ENCODE results near the gene CDKAL1. TPM values are rescaled to one million over a fixed set of nuclear protein-coding genes. Genes with fewer than 3 reads are reported as not detected.
"Not testable (repeated sequence)": the region's sequence is repeated elsewhere in the genome, so short reads cannot be mapped to it uniquely, and the experiment has no call there.

The CDKAL1 gene
- total RNA-seq, 1 donor from 2014 or later, result 11.2 TPM

DNA sequence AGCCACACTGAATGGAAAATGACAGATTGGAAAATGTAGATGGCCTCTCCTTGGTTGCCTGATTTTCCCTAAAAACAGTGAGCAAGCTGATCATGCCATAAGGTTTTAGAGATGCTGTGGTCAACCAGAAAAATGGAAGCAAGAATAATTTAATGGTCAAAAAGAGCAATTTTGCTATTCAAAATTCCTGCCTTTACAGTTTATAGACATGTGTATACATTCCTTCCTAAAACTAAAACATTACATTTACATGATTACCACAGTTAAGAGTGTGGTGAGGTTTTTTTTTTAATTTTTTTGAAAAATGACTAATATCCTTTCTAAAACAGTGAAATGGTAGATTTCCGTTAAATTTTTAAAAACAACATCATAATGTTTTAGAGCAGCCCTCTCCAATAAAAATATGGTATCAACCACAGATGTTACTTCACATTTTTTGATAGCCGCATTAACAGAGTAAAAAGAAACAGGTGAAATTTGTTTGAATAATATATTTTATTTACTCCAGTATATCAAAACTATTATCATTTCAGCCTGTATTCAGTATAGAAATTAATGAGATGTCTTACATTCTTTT is 652.3 kb downstream of the CDKAL1 start:
- DNase-seq (ENCODE audit: extremely low read depth, low read depth, low spot score), result no peak

DNA sequence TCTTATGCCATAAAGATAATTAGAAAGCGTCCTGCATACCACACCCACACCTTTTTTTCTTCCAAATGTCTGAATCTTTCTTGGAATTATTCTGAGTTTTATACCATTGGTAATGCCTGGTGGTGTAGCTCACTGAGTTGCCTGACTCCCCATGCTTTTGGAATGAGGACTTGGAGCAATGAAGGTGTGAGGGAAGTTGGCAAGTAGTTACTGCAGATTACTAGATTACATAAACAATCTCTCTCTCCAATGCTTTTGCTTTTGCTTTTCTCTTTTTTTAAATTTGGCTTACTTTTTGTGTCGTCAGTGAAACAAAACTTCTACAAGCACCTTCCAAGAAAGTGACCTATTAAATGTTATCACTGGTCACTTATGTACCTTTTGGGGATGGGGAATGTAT is 653.2 kb downstream of the CDKAL1 start:
- no peak for DNase-seq (ENCODE audit: extremely low read depth, low read depth, low spot score)

DNA sequence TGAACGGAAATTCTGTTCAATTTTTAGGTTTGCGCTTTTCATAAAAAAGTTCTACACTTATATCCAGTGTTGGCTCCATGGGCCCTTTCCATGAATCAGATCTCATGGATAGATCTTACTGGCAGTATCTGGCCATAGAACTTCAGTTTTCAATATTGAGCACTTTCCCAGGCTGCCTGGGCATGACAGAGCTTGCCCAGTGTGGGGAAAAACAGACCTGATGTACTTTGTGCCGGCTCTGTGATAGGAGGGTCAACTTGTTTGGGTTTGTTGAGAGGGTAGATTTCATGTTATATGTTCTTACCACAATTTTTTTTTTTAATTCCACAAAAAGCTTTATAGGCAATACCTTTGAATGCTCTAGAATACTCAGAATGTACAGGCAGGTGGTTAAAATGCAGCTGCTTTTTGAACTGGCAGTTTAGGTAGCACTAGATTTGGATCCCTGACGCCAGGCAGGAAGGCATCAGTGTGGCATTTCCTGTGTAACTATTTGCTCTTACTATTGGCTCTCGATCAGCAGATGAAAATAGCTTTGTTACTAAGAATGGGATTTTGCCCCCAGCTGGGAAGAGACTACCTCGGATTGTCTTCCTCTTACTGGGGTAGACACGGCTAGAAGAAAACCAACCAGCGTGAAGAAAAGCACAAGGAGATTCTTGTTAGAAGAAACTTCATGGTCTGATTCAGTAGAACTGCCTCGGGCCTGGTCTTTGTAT is 654.4 kb downstream of the CDKAL1 start:
- peak; percentile 42 for DNase-seq (ENCODE audit: extremely low read depth, low read depth, low spot score)

DNA sequence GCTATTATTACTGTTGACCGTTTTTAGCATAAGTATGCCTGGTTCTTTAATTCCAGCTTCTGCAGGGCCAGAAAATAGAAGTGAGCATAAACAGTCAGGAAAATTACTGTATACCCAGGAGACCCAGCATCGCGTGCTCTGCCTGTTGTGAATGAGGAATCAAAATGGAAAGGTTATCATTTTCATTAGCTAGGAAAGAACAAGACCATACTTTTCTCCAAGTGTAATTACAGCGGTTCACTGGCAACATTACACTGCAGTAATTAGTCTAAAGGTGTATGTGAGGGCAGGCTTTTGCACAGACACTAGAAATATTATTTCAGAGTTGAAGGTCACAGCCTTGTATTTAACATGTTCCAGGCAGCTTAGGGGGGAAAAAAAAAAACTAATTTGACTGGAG is 655.5 kb downstream of the CDKAL1 start:
- no peak for DNase-seq (ENCODE audit: extremely low read depth, low read depth, low spot score)

DNA sequence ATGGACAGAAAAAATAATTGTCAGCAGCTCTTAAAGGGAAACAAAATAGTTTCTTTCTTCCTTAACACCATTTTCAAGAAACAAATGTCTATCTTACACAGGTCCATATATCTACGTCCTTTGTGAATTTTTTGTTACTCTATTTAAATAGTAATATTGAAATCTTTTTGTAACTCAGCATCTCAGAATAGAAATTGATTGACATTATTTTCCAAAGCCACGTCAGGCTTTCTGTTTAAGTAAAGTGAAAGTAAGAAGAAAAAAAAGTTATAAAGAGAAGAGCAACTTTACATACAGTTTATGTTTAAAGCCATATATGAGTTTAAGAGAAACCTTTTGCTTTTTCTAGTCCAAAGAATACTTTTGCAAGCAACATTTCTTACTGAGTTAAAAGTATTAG is 656.4 kb downstream of the CDKAL1 start:
- no peak for DNase-seq (ENCODE audit: extremely low read depth, low read depth, low spot score)

DNA sequence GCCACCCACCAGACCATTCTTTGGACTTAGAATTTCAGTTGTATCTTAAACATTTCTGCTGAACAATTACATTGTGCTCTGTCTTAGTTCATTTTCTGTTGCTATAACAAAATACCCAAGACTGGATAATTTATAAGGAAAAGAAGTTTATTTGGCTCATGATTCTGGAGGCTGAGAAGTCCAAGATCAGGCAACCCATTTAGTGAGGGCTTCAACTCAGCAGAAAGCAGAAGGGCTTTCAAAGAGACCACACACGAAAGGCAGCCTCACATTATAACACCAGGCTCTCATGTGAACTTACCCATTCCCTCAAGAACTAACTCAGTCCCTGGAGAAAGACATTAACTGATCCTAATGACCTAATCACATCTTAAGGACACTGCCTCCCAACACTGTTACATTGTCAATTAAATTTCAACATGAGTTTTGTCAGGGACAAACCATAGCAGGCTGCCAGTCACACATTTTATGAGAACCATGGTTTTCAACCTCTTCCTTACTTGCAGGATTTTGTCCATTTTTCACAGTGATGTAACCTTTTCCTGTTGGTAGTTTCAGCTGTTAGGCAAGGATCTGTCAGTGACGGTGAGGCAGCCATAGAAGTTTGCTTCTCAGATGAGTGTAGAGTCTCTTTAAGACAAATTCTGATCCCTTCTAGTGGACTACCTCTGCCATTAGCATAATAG is 659.7 kb downstream of the CDKAL1 start:
- DNase-seq (ENCODE audit: extremely low read depth, low read depth, low spot score), result no peak

DNA sequence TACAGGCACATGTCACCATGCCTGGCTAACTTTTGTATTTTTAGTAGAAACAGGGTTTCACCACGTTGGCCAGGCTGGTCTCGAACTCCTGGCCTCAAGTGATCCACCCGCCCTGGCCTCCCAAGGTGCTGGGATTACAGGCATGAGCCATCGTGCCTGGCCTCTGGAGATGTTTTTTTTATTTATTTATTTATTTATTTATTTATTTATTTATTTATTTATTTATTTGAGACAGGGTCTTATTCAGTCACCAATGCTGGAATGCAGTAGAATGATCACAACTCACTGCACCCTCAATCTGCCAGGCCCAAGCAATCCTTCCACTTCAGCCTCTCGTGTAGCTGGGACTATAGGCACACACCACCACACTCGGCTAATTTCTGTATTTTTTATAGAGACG is 661.0 kb downstream of the CDKAL1 start:
- DNase-seq (ENCODE audit: extremely low read depth, low read depth, low spot score), result not testable (repeated sequence)

DNA sequence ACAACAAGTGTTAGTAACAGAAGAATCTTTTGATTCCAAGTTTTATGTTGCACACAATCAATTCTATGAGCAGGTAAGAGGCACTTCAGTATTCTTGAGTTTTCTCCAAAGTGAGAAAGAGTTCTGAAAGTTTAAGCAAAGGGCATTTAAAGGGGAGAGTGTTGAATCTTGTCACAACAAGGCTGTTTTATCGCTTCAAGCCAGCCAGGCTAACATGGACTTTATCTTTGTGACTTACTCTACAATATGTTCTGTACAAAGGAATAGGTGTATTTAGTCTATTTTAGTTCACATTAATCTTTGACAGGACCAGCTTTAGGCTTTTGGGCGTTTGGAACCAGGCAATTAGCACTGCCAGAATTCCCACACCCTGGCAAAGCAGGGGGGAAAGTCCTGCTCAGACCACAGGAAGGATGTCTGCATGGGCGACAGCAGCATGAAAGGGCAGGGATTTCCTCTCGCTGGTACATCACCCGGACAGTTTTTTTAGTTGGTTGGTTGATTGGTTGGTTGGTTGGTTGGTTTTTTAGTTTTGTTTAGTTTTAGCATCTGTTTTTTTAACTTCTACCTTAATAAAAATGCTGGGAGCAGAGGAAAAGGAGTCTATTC is 663.9 kb downstream of the CDKAL1 start:
- no peak for DNase-seq (ENCODE audit: extremely low read depth, low read depth, low spot score)

DNA sequence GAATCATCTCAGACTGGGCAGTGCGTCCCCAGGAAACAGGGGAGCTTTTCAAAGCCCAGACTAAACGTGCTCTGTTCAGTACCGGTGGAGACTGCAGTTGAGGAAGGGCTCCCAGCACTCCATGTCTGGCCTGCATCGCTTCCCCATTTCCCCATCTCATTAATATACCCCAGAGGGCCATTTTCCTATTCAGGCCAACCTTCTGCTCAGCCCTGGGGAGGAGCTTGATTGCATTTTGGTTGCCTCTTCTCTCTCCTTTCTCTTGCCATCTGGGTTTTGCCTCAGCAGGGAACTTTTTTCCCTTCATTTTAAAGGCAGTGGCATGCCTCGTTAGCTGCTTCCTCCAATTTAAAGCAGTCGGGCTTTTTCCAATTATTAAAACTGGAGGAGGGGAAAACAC is 665.0 kb downstream of the CDKAL1 start:
- no peak for DNase-seq (ENCODE audit: extremely low read depth, low read depth, low spot score)

DNA sequence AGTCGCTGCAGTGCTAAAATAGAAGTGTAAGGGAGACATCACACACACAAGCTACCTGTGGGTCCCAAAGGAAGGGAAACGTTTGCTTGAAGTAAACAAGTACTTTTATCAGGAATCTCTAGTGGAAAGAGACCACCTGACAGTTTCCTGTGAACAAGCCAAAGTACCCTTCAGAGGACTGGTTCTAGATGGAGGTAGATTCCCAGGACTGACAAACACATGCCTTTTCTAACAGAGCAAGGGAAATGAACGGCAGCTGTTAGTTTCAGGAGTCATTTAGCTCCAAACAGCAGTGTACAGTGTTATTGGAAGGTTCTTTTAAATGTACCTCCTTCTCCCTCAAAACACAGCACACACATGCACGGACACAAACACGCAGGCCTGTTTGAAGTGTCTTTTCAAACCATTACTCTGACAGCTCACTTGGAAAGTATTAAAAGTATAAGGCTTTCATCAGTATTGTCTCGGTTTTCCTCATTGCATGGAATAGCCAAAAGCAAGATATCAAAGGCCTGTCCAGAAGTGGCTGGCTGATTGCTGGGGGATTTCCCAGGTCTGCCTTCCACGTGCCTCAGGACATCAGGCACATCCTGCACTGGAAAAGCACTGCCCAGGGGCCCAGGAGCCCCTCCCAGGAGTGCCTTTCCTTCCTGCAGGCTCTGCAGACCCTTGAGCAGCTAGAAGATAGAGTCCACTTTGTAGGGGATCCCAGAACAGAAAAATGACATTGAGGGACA is 666.0 kb downstream of the CDKAL1 start:
- no peak for DNase-seq (ENCODE audit: extremely low read depth, low read depth, low spot score)

DNA sequence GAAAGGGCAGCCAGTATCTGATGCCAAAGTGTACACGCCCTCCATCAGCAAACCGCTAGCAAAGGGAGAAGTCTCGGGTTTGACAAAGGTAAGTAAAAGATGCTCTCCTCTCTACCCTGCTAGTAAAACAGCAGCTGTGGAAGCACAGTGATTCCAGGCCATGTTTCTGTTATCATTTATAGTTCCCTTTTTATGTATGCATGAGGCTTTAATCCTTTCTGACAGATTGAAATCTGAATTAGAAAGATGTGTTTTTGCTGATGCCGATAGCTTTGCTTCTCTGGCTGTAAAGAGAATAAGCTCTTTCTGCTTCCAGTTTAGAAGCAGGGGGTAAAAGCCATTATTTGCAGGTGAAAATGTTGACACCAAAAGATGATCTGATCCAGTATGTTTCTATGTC is 666.9 kb downstream of the CDKAL1 start:
- no peak for DNase-seq (ENCODE audit: extremely low read depth, low read depth, low spot score)

DNA sequence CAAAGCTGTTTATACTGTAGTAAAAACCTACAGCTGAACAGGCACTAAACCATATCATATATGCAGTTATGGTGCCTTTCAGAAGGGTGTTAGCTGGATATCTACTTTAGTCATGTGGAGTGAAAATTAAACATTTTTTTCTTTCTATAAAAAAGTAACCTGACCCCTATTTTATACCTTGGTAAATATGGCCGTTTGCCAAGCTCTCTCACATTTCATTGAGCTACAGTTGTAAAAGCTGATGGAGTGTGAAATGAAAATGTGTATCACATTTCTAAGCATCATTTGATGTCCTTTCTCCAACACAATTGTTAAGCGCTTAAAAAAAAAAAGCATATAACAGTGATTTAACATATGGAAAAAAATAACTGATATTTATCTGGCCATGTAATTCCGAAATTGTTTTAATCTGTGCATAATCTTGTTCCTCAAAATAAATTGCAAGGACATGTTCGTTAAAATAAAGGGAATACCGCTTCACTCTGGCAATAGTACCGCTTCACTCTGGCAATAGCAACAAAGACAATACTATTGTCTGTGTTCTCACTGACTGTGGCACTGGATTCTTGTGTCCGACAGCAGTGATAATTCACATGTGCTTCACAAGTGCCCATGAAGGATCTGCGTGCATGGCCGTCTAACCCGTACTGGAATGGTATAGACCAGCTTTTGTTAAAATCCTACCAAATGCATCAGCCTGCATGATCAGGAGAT is 667.5 kb downstream of the CDKAL1 start:
- no peak for DNase-seq (ENCODE audit: extremely low read depth, low read depth, low spot score)

DNA sequence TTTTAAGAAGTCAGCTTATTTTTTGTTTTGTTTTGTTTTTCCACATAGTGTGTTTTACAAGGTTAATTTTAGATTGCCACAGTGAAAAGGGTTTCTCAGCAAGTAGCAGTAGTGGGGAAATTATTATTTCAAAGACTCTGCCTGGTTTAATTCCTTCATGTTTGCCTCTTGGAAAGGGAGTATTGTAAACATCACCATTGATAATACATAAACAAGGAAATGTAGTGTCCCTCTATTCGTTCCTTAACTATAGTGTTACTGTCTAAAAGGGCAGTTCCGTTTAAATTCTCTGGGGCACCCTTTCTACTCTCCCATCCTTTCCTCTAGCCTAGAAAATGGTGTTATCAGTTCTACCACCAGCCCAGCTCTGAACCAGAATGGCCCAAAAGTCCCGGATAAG is 668.3 kb downstream of the CDKAL1 start:
- DNase-seq (ENCODE audit: extremely low read depth, low read depth, low spot score), result no peak

DNA sequence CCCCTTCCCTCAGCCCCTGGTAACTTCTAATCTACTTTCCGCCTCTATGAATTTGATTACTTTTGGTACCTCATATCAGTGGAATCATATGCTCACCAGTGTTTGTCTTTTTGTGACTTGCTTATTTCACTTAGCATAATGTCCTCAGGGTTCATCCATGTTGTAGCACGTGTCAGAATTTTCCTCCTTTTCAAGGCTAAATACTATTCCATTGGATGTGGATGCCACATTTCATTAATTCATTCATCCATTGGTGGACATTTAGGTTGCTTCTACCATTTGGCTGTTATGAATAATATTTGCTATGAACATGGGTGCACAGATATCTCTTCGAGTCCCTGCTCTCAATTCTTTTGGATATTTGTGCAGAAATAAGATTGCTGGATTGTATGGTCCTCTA is 670.7 kb downstream of the CDKAL1 start:
- DNase-seq (ENCODE audit: extremely low read depth, low read depth, low spot score), result no peak

DNA sequence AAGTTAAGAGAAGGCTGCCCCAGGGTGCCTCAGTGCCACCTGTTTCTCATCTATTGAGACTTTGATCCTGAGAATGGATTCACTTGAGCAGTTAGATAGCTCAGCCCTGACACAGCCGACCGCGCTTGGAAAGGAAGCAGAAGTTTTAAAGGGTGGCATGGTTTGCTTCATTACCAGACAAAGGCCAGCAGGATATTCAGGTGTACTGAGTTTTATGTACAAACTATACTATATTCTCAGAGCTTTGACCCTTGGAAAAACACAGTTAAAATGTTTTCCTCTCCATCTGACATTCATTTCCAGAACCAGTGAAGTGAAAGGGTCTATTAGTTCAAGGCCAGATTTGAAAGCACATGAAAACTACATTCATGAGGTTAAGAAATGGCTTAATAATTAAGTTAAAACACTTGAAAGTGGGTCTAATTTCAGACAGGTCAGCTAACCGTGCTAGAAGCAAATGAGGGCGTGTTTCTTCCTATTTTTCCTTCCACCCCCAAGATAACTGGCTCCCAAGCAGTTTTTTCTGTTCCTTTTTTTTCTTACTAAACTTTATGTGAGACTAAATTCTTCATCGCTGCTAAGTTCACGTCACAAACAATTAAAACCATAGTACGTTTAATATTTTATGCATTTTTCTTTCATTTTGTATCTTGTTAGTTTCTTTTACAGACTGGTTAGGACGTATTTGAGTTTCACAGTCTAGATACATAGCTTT is 674.0 kb downstream of the CDKAL1 start:
- no peak for DNase-seq (ENCODE audit: extremely low read depth, low read depth, low spot score)

DNA sequence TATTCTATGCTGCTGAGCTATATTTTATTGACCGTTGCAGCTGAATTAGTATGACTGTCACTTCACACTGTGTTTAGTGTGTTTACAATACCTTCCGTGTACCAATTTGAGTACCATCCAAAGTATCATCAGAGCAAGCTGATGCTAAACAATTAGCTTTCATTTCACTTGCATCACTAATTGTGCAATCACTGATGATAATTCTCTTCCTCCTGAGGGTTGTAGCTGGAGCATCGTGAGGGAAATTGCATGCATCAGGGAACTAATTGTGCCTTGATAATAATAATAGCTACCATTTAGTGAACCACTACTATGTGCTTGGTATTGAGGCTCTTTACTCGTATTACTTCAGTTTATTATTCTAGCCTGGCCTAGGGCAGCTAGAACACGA is 674.5 kb downstream of the CDKAL1 start:
- no peak for DNase-seq (ENCODE audit: extremely low read depth, low read depth, low spot score)

DNA sequence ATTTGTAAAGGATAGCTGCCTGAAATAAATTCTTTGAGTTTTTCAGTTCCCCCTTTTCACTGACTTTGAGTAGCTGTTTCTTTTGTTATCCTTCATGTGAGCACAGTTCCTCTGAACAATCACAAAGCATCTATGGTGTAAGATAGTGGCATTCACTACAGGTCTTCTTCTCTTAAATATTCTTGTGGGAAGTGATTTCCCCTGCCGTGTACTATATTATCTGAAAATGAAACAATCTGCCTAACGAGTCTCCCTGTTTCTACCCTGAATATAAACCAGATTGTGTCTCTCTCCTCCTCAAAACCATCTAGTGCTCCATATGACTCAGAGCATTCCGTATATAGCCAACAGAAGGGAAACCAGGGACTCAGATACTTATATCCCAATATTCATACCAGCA is 679.2 kb downstream of the CDKAL1 start:
- no peak for DNase-seq (ENCODE audit: extremely low read depth, low read depth, low spot score)

DNA sequence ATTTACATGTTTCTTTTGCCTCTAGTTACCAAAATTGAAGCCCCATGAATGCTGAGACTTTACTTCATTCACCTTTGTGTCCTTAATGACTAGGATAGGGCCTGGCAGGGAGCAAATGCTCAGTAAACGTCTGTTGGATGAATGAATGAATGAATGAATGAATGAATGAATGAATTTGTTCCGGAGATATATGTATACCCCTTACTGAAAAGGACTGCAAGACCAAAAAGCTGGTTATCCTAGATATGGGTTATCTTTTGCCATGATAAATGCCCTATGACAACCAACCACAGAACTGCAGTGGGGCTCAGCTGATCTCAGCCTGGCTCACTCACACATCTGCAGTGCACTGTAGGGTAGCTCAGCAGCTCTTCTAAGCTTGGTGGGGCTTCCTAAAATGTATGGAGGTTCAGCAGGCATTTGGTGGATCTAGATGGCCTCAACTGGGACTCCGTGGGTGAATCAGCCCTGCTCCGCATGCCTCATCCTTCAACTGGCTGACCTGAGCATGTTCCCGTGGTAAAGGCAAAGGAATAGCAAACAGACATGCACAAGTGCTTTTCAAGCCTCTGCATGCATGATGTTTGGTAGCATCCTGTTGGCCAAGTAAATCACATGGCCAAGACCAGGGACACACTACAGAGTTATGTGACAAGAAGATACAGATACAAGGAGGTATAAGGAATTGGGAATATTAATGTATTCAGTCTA is 680.6 kb downstream of the CDKAL1 start:
- DNase-seq (ENCODE audit: extremely low read depth, low read depth, low spot score), result no peak

DNA sequence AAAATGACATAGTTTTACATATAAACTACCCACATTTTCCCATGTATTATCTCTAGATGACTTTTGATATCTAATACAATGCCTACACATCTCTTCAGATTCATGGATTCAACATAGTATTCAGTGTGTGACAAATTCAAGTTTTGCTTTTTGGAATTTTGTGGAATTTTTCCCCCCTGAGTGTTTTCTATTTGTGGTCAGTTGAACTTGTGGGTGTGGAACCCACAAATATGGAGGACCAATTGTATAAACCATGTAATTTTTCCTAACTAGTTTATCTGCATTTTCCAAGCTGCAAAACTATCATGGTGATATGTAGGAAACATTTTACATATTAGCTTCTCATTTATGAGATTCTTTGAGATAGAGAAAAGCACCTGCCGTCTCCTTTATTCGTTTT is 685.0 kb downstream of the CDKAL1 start:
- DNase-seq (ENCODE audit: extremely low read depth, low read depth, low spot score), result no peak

Measured in glomerular endothelial cell (primary cell).